ENCODE measurements around the gene GGT5. TPM values are rescaled to one million over a fixed set of nuclear protein-coding genes. Genes with fewer than 3 reads are reported as not detected.
A peak's percentile ranks its signal among the peaks of the same experiment; 100 is the strongest.

The GGT5 gene
- total RNA-seq, 4 donors from 2014 or later = 8.9 to 25.2 (median 12.3) TPM

DNA sequence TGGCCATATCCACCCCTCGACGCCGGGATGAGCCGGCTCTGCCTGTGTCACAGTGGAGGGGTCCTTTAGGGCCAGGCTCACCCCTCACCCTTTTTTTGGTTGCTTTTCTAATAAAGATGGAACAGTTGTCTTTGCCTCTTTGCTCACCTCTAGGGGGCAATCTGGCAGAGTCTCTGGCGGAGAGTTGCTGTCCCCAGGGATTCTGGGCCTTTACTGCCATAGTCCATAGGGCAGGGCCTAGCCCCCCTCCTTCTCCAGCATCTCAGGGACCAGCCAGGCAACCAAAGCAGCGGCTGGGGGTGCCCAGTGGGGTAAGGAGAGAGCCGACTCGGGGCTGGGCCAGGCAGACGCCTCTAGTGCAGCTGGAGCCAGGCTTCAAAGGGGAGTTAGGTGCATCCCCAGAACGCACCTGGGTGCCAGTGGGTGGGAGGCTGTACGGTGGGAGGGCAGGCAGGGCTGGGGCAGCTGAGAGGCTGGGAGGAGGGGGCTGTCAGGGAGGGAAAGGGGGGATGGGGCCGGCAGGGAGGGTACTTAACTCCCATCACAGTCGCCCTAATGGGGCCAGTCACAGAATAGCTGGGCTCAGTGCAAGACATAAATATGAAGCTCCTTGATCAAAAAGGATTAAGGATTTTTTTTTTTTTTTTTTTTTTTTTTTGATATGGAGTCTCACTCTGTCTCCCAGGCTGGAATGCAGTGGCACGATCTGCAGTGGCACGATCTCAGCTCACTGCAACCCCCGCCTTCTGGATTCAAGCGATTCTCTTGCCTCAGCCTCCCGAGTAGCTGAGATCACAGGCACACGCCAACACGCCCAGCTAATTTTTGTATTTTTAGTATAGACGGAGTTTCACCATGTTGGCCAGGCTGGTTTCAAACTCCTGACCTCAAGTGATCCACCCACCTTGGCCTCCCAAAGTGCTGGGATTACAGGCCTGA lies 66.1 kb downstream of the GGT5 start:
- Histone ChIP-seq H3K36me3 (peaks cover 0 to 40% (median 0%) of the 10 kb centered on the region in 3 donors), H3K27me3 (no peaks in the 10 kb centered on the region), H3K4me3 (no peak overlapping the region), H3K27ac (no peak overlapping the region), H3K4me1 (peaks cover 0 to 26% (median 0%) of the 10 kb centered on the region in 4 donors), H3K9me3 (no peaks in the 10 kb centered on the region)
- DNase-seq = no peak
- TF ChIP-seq, protein P1, sequence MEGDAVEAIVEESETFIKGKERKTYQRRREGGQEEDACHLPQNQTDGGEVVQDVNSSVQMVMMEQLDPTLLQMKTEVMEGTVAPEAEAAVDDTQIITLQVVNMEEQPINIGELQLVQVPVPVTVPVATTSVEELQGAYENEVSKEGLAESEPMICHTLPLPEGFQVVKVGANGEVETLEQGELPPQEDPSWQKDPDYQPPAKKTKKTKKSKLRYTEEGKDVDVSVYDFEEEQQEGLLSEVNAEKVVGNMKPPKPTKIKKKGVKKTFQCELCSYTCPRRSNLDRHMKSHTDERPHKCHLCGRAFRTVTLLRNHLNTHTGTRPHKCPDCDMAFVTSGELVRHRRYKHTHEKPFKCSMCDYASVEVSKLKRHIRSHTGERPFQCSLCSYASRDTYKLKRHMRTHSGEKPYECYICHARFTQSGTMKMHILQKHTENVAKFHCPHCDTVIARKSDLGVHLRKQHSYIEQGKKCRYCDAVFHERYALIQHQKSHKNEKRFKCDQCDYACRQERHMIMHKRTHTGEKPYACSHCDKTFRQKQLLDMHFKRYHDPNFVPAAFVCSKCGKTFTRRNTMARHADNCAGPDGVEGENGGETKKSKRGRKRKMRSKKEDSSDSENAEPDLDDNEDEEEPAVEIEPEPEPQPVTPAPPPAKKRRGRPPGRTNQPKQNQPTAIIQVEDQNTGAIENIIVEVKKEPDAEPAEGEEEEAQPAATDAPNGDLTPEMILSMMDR (IDR thresholded peaks at IDR 0.05) = peak in 2 of 6 experiments; percentile 2 to 7
- no peak for TF ChIP-seq POLR2A (IDR thresholded peaks at IDR 0.05)

DNA sequence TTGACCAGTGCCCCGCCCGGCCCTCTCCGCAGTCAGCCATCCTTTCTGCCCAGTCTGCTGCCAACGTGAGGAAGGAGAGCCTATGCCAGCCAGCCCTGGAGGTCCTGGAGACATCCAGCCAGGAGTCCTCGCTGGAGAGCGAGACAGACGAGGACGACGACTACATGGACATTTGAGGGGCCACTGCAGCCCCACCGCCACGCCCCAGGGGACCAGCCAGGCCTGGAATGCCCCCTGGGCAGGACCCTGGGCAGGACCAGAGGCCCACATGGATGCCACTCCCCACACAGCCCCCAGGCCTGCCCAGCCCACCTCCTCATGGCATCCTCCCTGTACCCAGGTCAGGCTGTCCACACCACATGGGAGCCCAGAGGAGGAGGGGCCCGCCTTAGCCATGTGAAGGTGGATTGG lies 66.9 kb downstream of the GGT5 start:
- Histone ChIP-seq H3K9me3 (no peaks in the 10 kb centered on the region), H3K27ac (no peak overlapping the region), H3K36me3 (peaks cover 0 to 44% (median 0%) of the 10 kb centered on the region in 3 donors), H3K27me3 (no peaks in the 10 kb centered on the region), H3K4me3 (no peak overlapping the region), H3K4me1 (peaks cover 0 to 26% (median 0%) of the 10 kb centered on the region in 4 donors)
- TF ChIP-seq, protein P1 (IDR thresholded peaks at IDR 0.05) = no peak
- TF ChIP-seq POLR2A (IDR thresholded peaks at IDR 0.05) = no peak
- no peak for DNase-seq

DNA sequence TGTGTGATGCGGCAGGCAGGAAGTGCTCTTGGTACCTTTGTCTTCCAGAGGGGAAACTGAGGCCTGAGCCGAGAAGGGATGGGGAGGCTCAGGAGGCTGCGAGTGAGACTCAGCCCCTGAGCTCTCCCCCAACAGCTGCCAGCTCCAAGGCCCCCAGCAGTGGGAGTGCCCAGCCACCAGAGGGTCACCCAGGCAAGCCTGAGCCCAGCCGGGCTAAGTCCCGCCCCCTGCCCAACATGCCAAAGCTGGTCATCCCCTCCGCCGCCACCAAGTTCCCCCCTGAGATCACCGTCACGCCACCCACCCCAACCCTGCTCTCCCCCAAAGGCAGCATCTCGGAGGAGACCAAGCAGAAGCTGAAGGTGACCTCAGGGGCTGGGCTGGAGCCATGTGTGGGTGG lies 67.4 kb downstream of the GGT5 start:
- Histone ChIP-seq H3K9me3 (no peaks in the 10 kb centered on the region), H3K27me3 (no peaks in the 10 kb centered on the region), H3K4me3 (no peak overlapping the region), H3K4me1 (peaks cover 0 to 22% (median 0%) of the 10 kb centered on the region in 4 donors), H3K36me3 (peaks cover 0 to 50% (median 0%) of the 10 kb centered on the region in 3 donors), H3K27ac (peak overlapping the region in 1 of 4 donors; percentile 47)
- no peak for TF ChIP-seq POLR2A (IDR thresholded peaks at IDR 0.05)
- TF ChIP-seq, protein P1 (IDR thresholded peaks at IDR 0.05) = no peak
- no peak for DNase-seq

DNA sequence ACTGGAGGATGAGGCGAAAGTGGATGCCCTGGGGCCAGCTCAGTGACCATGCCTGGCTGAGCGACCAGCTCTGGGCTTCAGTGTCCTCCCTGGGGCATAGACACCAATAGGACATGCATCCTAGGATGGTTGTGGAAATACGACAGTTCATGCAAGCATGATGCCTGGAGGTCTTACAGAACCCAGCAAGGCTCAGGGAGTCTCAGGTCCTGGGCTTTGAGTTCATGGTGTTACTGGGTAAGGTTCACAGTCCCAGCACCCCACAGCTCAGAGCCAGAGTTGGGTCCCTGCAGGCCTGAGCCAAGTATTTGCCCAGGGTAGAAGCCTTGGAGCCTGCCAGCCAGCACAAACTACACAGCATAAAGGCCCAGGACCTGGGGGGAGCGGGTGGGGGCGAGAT lies 67.8 kb downstream of the GGT5 start:
- DNase-seq = no peak
- Histone ChIP-seq H3K9me3 (no peaks in the 10 kb centered on the region), H3K36me3 (peaks cover 0 to 54% (median 0%) of the 10 kb centered on the region in 3 donors), H3K4me3 (no peak overlapping the region), H3K27me3 (no peaks in the 10 kb centered on the region), H3K4me1 (peaks cover 0 to 17% (median 0%) of the 10 kb centered on the region in 4 donors), H3K27ac (peak overlapping the region in 1 of 4 donors; percentile 47)
- no peak for TF ChIP-seq POLR2A (IDR thresholded peaks at IDR 0.05)
- TF ChIP-seq, protein P1 (IDR thresholded peaks at IDR 0.05) = no peak

DNA sequence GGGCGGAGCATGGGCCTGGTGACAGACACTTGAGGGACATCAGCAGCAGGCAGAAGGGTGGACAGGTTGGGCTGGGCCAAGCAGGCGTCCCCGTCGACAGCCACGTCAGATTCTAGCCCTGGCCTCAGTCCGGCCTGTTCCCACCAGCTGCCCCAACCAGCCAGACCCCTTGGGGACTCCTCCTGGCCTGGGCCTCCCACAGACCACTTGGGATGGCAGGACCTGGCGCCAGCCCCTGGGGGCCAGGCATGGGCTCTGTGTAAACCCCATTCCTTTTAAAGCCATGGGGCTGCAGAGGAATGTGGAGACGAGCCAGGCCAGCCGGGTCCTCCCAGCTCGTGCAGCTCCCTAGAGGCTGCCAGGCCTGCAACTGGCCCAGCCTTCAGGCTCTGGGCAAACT lies 68.3 kb downstream of the GGT5 start:
- Histone ChIP-seq H3K4me1 (peaks cover 0 to 17% (median 0%) of the 10 kb centered on the region in 4 donors), H3K4me3 (no peak overlapping the region), H3K36me3 (peaks cover 0 to 58% (median 0%) of the 10 kb centered on the region in 3 donors), H3K9me3 (no peaks in the 10 kb centered on the region), H3K27ac (peak overlapping the region in 2 of 4 donors; percentile 6 to 47), H3K27me3 (no peaks in the 10 kb centered on the region)
- TF ChIP-seq, protein P1 (IDR thresholded peaks at IDR 0.05) = no peak
- TF ChIP-seq POLR2A (IDR thresholded peaks at IDR 0.05) = no peak
- DNase-seq = no peak
